PC-9 (cell line): Measurements from ENCODE around the gene NMRAL1. TPM values are rescaled to one million over a fixed set of nuclear protein-coding genes. Genes with fewer than 3 reads are reported as not detected.

Experiments
- BruUV-seq: library from RNA; stranded (reverse); fragments of 400-500 nt; replicated peaks from 2 replicates; lab custom pipeline; 2021; lab: Mats Ljungman, UMichigan
- CTCF ChIA-PET: fragments of 300-600 bp; sonication (Branson Sonifier 250); formaldehyde crosslinking; loops from one replicate; lab custom pipeline; 2022; ENCODE audit warnings: antibody characterized with exemption; lab: Charles Lee
- POLR2A ChIA-PET: fragments of 300-600 bp; sonication (Branson Sonifier 250); formaldehyde crosslinking; loops from one replicate; lab custom pipeline; 2022; ENCODE audit warnings: antibody characterized with exemption; ENCODE audit not compliant: unreplicated experiment; lab: Charles Lee
- DNase-seq, 2 experiments: peaks; one replicate each; pipeline versions ENCODE4 v3.0.0 to v3.0.0-alpha.2; 2015 to 2022; ENCODE audit warnings: mixed read lengths in 1 of 2
- H2AFZ ChIP-seq: fragments of 200-600 bp; sonication (generic); 2 replicates; pipeline ENCODE4 v1.8.1; 2017; ENCODE audit warnings: antibody characterized with exemption
- H3F3A ChIP-seq: fragments of 200-600 bp; sonication (generic); 2 replicates; pipeline ENCODE4 v1.8.1; 2017; ENCODE audit warnings: antibody characterized with exemption, mild to moderate bottlenecking, low read depth; ENCODE audit not compliant: insufficient read depth
- H3K27ac ChIP-seq: fragments of 200-600 bp; sonication (generic); 2 replicates; pipeline ENCODE4 v1.6.1; 2016; ENCODE audit warnings: mixed run types
- H3K27me3 ChIP-seq: fragments of 200-600 bp; sonication (generic); 2 replicates; pipeline ENCODE4 v1.6.1; 2016; ENCODE audit warnings: low read depth, mixed run types; ENCODE audit not compliant: insufficient read depth
- H3K36me3 ChIP-seq: fragments of 200-600 bp; sonication (generic); 2 replicates; pipeline ENCODE4 v1.6.1; 2016; ENCODE audit warnings: low read depth, mixed run types
- H3K4me1 ChIP-seq: fragments of 200-600 bp; sonication (generic); replicated peaks from 2 replicates; pipeline ENCODE4 v1.6.1; 2016; ENCODE audit warnings: mixed run types; ENCODE audit not compliant: insufficient read depth
- H3K4me2 ChIP-seq: fragments of 200-600 bp; sonication (generic); 2 replicates; pipeline ENCODE4 v1.6.1; 2017; ENCODE audit warnings: mixed run types
- H3K4me3 ChIP-seq: fragments of 200-600 bp; sonication (generic); 2 replicates; pipeline ENCODE4 v1.6.1; 2016; ENCODE audit warnings: mixed run types
- H3K79me2 ChIP-seq: fragments of 200-600 bp; sonication (generic); 2 replicates; pipeline ENCODE4 v1.6.1; 2017; ENCODE audit warnings: low read depth, mixed run types
- H3K9me2 ChIP-seq: fragments of 200-600 bp; sonication (generic); 2 replicates; pipeline ENCODE4 v1.8.1; 2017; ENCODE audit warnings: mild to moderate bottlenecking; ENCODE audit not compliant: insufficient read depth
- H3K9me3 ChIP-seq: fragments of 200-600 bp; sonication (generic); 2 replicates; pipeline ENCODE4 v1.8.1; 2016; ENCODE audit warnings: low read depth; ENCODE audit not compliant: insufficient read depth
- H4K20me1 ChIP-seq: fragments of 200-600 bp; sonication (generic); 2 replicates; pipeline ENCODE4 v1.8.1; 2017; ENCODE audit not compliant: insufficient read depth
- EZH2 ChIP-seq: fragments of 200-600 bp; sonication (generic); IDR thresholded peaks from 2 replicates; pipeline ENCODE4 v1.8.0; 2017; ENCODE audit warnings: antibody characterized with exemption, low read depth
- intact Hi-C: fragments of 100-400 bp; cut with micrococcal nuclease; formaldehyde crosslinking; loops from one replicate; pipeline ENCODE4 v1.10.0; 2022; ENCODE audit not compliant: unreplicated experiment
- total RNA-seq: library from RNA; stranded (reverse); gene quantifications from 2 replicates; pipeline ENCODE4 v1.2.3, GENCODE V29; 2021
- TF ChIP-seq, protein P1 (sequence below): fragments of 200-600 bp; sonication (generic); conservative IDR thresholded peaks from 2 replicates; pipeline ENCODE4 v1.6.1; 2017; ENCODE audit warnings: mixed run types, antibody characterized with exemption, mild to moderate bottlenecking, moderate library complexity

Gene NMRAL1
- total RNA-seq, 1 experiment from 2014 or later = 118 TPM

DNA sequence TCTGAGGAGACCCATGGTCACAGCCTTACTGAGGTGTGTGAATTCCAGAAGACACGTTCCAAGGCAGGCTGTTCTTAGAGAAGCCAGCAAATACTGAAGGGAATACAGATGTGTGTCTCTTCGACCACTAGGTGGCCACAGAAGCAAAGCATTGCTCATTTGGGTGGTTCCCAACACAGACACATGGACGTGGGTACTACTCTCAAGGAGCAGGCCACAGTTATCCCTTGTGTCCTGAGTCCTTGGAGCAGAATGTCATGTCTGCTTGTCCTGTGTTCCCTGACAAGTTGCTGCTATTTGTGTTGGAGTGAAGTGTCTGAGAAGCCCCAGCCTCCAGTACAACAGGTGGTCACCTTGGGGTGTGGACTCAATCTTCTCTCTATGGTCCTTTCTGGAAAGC is 32.0 kb upstream of the NMRAL1 start:
- no peaks in the 10 kb centered on the region for H3K36me3 ChIP-seq
- peaks cover 6% of the 10 kb centered on the region; the same call in 1 of the 2 replicates for H3F3A ChIP-seq
- BruUV-seq = no TSS peak
- 0 out of 2 replicates have a peak, but pooled peaks cover 1% of the 10 kb centered on the region for H3K4me1 ChIP-seq
- POLR2A ChIA-PET = interaction anchor here (0.6 to 0.7 kb wide), 3 partner anchors 27 to 289 kb away, joined by 3 to 9 read pairs (median 4); no protein-coding TSS in a partner anchor
- CTCF ChIA-PET = interaction anchor here (0.6 to 1.6 kb wide), 5 partner anchors 30 to 864 kb away, joined by 3 to 9 read pairs (median 4); partner anchors contain the start of gene HMOX2
- H3K27ac ChIP-seq = no peak overlapping the region
- no peaks in the 10 kb centered on the region for H3K27me3 ChIP-seq
- peak; percentile 50 to 57 for DNase-seq
- intact Hi-C loops = loop anchor here (1.0 to 10.0 kb wide), 2 partner anchors 79 to 588 kb away; partner anchors contain the start of gene EEF2KMT
- no peak for TF ChIP-seq EZH2
- TF ChIP-seq, protein P1, sequence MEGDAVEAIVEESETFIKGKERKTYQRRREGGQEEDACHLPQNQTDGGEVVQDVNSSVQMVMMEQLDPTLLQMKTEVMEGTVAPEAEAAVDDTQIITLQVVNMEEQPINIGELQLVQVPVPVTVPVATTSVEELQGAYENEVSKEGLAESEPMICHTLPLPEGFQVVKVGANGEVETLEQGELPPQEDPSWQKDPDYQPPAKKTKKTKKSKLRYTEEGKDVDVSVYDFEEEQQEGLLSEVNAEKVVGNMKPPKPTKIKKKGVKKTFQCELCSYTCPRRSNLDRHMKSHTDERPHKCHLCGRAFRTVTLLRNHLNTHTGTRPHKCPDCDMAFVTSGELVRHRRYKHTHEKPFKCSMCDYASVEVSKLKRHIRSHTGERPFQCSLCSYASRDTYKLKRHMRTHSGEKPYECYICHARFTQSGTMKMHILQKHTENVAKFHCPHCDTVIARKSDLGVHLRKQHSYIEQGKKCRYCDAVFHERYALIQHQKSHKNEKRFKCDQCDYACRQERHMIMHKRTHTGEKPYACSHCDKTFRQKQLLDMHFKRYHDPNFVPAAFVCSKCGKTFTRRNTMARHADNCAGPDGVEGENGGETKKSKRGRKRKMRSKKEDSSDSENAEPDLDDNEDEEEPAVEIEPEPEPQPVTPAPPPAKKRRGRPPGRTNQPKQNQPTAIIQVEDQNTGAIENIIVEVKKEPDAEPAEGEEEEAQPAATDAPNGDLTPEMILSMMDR = peak; percentile 87
- H4K20me1 ChIP-seq = no peaks in the 10 kb centered on the region
- H2AFZ ChIP-seq = no peak overlapping the region
- peaks cover 5% of the 10 kb centered on the region for H3K79me2 ChIP-seq
- no peak overlapping the region for H3K4me2 ChIP-seq
- no peaks in the 10 kb centered on the region for H3K9me2 ChIP-seq
- H3K4me3 ChIP-seq = no peak overlapping the region
- no peaks in the 10 kb centered on the region for H3K9me3 ChIP-seq

DNA sequence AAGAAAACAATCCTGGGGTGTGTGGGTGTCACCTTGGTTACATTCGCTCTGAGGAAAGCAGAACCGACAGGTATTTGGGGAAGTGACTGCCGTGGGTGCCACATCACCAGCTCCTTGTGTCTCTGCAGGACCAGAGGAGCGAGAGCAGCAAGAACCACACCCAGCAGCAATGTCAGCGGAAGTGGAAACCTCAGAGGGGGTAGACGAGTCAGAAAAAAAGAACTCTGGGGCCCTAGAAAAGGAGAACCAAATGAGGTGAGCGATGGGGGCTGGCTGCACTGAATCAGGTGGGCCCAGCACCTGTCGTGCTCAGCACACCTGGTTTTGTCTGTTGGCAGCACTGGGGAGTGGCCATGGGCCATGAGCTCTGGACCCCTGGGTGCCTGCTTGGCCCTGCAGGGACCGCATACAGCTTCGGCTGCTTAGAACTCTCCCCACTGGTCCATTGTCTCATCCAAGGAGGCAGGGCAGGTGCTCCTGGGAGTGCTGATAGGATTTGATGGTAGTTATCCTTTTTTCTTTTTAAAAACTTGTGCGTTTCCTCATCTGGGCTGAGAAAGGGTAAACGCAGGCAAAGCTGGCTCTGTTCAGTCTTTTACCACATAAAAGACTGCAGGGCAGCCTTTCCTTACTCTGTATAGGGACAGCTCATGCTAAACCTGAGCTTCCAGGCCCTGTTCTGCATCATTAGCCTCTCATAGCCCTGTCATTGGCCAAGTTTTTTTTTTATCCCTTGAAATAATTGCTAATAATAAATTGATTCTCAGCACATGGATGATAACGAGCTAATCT is 31.1 kb upstream of the NMRAL1 start:
- H3K4me1 ChIP-seq = peaks cover 10% of the 10 kb centered on the region
- no peaks in the 10 kb centered on the region for H3K9me2 ChIP-seq
- POLR2A ChIA-PET = interaction anchor here (0.6 to 0.7 kb wide), 3 partner anchors 26 to 290 kb away, joined by 3 to 9 read pairs (median 4); no protein-coding TSS in a partner anchor
- H3K27ac ChIP-seq = no peak overlapping the region
- no peaks in the 10 kb centered on the region for H4K20me1 ChIP-seq
- H3K79me2 ChIP-seq = peaks cover 10% of the 10 kb centered on the region
- peaks cover 10% of the 10 kb centered on the region for H3F3A ChIP-seq
- intact Hi-C loops = loop anchor here (1.0 to 10.0 kb wide), 2 partner anchors 80 to 589 kb away; partner anchors contain the start of gene EEF2KMT
- no peaks in the 10 kb centered on the region for H3K9me3 ChIP-seq
- CTCF ChIA-PET = interaction anchor here (0.6 to 1.1 kb wide), 4 partner anchors 29 to 863 kb away, joined by 3 to 4 read pairs (median 3); partner anchors contain the start of gene HMOX2
- TF ChIP-seq, protein P1 = no peak
- no peak for TF ChIP-seq EZH2
- H2AFZ ChIP-seq = no peak overlapping the region
- H3K27me3 ChIP-seq = no peaks in the 10 kb centered on the region
- H3K4me3 ChIP-seq = no peak overlapping the region
- BruUV-seq = no TSS peak
- DNase-seq = no peak
- no peak overlapping the region for H3K4me2 ChIP-seq
- no peaks in the 10 kb centered on the region for H3K36me3 ChIP-seq

DNA sequence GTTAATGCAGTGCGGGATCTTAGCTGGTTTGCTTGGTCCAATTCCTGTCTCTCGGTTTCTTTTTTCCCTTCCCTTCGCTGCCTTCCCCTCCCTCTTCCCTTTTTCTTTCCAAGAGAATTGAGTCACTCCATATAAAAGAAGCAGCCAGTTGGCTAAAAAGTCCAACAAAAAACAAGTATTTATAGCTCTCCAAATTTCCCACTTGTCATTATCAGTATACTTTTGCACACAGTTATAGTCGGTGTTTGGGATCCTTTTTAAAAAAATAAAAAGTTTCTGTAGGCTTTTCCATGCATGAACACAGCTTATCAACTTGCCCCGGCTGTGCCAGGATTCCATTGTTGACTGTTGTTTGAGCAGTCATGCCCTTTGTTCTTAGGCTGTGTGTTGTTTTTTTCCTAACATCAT is 26.6 kb upstream of the NMRAL1 start:
- no TSS peak for BruUV-seq
- no peak for DNase-seq
- no peaks in the 10 kb centered on the region for H3K9me2 ChIP-seq
- H4K20me1 ChIP-seq = peaks cover 6% of the 10 kb centered on the region; the same call in 1 of the 2 replicates
- no peak overlapping the region for H2AFZ ChIP-seq
- intact Hi-C loops = loop anchor here (5.0 to 10.0 kb wide), 2 partner anchors 456 to 594 kb away; partner anchors contain the start of genes EEF2KMT and SEC14L5
- peak overlapping the region; percentile 67 for H3K27ac ChIP-seq
- no peaks in the 10 kb centered on the region for H3K36me3 ChIP-seq
- ChIA-PET POLR2A (interaction anchor here (0.7 kb wide), 1 partner anchor 211 kb away, joined by 8 read pairs; no protein-coding TSS in a partner anchor), CTCF (interaction anchor here (0.5 to 1.8 kb wide), 5 partner anchors 20 to 795 kb away, joined by 3 to 6 read pairs (median 3); partner anchors contain the start of gene HMOX2)
- H3K4me3 ChIP-seq = no peak overlapping the region
- peaks cover 33% of the 10 kb centered on the region for H3F3A ChIP-seq
- TF ChIP-seq, protein P1 = no peak
- no peak for TF ChIP-seq EZH2
- H3K4me1 ChIP-seq = peaks cover 50% of the 10 kb centered on the region
- peaks cover 28% of the 10 kb centered on the region for H3K79me2 ChIP-seq
- no peaks in the 10 kb centered on the region for H3K27me3 ChIP-seq
- no peaks in the 10 kb centered on the region for H3K9me3 ChIP-seq
- H3K4me2 ChIP-seq = peak overlapping the region; percentile 20; the same call in 1 of the 2 replicates
